ENCODE data around the gene PLBD2.
A peak's percentile ranks its signal among the peaks of the same experiment; 100 is the strongest.

The PLBD2 gene, protein sequence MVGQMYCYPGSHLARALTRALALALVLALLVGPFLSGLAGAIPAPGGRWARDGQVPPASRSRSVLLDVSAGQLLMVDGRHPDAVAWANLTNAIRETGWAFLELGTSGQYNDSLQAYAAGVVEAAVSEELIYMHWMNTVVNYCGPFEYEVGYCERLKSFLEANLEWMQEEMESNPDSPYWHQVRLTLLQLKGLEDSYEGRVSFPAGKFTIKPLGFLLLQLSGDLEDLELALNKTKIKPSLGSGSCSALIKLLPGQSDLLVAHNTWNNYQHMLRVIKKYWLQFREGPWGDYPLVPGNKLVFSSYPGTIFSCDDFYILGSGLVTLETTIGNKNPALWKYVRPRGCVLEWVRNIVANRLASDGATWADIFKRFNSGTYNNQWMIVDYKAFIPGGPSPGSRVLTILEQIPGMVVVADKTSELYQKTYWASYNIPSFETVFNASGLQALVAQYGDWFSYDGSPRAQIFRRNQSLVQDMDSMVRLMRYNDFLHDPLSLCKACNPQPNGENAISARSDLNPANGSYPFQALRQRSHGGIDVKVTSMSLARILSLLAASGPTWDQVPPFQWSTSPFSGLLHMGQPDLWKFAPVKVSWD

DNA sequence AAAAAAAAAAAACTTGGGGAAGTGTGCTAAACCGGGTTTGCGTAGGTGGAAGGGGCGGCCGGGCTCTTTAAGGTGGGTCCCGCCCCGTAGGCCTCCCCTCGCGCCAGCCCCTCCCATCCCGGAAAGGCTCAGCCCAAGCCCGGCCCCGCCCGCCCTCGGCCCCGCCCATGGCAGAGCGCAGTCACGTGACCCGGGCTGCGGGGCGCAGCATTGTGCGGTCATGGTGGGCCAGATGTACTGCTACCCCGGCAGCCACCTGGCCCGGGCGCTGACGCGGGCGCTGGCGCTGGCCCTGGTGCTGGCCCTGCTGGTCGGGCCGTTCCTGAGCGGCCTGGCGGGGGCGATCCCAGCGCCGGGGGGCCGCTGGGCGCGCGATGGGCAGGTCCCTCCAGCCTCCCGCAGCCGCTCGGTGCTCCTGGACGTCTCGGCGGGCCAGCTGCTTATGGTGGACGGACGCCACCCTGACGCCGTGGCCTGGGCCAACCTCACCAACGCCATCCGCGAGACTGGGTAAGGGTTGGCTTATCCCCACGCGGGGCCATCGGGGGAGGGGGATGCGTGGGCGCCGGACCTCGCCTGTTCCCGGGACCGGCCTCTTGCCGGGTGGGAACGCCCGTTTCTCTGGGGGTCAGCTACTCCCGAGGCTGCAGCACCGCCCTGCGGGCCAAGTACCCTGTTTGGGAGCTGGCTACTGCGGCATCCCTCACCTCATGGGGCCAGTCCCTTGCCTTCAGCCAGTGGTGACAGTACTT, at the start of gene PLBD2:
TSS of gene PLBD2 (plus strand) at position 207 of the 752 bp plus-strand sequence. CDS start at position 221, 14 bp downstream.
- DNase-seq = peak; percentile 43 to 97 (median 91)

DNA sequence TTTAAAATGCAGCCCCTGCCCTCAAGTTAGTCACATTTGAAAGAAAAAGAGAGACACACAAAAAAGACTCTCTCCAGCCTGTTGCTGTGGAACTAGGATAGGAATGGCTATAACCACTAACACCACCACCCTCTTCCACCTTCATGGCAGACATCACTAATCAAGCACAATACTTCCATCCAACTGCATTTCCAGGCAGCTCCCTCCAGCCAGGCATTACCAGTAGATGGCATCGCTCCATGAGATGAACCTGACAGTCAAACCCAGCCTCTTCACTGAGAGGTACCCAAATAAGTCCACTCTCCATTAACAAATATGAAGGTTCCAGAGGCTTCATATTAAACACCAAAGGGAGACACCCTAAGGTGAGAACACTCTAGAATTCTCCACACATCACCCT, 47.9 kb upstream of the PLBD2 start:
- no peak for DNase-seq

DNA sequence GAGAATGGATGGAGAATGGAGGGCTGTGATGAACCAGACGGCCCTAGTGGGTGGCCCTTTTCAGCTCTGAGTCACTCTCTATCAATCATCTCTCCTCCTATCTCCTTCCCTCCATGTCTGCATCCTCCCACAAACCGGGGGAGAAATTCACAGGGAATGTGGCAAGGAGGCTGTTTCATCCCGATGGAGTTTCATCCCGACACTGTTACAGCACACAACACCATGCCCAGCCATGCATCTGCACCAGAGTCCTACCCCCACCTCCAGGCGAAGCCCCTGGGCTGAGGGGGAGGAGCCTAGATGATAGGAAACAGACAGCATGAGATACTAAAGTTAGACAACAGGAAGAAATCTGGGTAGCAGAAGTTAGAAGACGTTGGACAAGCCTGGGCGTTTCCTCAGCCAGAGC, 44.3 kb upstream of the PLBD2 start:
- DNase-seq = peak in 2 of 58 donors; percentile 16 to 31

DNA sequence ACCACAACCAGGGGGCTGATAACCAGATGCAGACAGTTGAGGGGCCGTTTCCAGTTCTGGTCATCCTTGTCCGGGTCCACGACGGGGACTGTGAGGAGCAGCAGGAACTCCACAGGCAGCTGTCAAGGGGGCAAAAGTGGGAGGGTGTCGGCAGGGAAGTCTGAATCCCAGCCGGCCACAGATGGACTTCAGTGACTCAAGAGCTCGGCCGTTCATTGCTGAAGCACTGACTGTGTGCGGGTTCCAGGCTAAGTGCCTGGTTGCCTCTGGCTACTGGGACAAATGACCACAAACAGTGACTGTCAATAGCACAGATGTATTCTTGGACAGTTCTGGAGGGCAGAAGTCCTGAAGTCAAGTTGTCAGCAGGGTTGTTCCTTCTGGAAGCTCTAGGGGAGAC, 43.0 kb upstream of the PLBD2 start:
- DNase-seq = no peak

DNA sequence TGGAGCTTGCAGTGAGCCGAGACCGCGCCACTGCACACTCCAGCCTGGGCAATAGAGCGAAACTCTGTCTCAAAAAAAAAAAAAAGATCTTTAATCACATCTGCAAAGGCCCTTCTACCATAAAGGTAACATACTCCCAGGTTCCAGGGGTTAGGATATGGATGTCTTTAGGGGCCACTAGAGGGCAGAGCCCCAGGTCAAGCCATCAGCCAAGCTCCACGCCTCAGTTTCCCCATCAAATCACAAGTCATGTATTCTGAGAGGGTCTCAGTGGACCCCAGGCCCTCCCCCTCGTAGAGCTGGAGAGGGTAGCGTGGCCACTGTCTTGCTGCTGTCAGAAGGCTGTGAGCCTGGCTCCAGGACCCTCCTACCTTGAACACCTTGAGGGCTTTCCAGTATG, 42.2 kb upstream of the PLBD2 start:
- no peak for DNase-seq

DNA sequence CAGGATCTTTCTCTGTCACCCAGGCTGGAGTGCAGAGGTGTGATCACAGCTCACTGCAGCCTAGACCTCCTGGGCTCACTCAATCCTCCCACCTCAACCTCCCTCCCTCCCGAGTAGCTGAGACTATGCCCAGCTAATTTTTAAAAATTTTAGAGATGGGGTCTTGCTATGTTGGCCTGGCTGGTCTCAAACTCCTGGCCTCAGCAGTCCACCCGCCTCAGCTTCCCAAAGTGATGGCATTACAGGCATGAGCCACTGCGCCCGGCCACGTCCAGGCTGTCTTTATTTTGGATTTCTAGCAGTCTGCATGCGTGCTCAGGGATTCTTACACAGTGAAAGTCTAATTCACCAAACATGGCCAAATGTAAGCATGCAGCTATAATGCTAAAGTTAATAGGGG, 41.3 kb upstream of the PLBD2 start:
- DNase-seq = no peak

DNA sequence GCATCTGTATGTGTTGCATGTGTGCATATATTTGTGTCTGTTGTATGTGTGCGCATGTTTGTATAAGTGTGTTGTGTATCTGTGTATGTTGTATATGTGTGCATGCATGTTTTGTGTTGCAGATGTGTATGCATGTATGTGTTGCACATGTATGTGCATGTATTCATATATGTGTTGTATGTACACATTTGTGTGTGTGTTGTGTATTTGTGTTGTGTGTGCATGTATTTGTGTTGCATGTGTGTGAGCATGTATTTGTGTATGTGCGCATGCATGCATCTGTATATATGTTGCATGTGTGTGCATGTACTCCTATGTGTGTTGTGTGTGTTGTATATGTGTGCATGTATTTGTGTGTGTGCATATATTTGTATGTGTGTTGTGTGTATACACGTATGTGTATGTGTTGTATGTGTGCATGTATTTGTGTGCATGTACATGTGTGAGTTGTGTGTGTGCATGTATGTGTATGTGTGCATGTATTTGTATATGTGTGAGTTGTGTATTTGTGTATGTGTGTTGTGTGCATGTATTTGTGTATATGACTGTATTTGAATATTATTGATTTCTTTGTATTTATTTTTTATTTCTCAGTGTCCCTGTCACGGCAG, 40.2 kb upstream of the PLBD2 start:
- no peak for DNase-seq

DNA sequence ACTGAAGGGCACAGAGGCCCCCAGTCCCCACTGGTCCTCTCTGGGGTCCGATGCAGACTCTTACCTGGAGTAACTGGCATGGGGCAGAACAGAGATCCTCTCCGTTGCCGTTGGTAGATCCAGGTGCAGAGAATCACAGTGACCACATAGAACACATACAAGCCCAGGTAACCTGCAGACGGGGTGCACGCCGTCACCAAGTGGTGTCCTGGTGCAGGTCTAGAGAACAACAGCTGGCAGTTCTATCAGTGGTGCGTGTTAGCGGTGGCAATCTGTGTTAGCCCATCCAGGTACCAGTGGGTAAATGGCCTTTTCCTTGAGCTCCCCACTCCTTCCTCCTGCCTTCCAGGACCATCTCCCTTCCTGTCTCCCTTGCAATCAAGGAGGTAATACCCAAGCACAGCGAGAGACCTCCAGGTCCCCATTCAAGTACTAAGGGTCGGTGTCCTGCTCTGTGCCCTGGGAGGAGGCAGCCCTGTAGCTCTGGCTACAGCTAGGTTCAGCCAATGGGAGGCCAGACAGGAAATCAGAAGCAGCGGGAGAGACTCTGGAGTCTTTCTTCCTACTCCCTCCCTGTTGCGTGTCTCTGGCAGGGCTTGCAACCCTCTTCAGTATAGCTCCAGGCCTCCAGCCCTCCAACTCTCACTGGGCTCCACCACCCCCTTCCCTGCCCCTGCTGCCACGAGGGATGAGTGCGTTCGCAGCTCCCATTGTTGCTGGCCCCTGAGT, 39.3 kb upstream of the PLBD2 start:
- no peak for DNase-seq

DNA sequence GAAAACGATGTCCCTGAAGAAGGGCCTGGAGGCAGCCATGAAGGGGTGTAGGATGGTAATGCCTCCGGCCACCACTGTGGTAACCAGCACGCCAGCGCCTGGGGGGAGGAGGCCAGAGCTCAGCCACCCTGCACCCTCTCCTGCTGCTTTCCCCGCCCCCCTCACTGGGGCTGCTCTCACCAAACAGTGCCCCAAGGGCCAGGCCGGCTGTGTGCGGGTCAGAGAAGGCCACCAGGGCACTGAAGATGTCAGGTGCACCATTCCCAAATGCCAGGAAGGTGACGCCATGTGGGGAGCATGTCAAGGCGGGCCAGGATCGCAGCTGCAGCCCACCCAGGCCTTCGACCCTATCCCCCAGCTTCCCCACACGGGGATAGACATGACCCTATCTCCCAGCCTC, 38.0 kb upstream of the PLBD2 start:
- no peak for DNase-seq

DNA sequence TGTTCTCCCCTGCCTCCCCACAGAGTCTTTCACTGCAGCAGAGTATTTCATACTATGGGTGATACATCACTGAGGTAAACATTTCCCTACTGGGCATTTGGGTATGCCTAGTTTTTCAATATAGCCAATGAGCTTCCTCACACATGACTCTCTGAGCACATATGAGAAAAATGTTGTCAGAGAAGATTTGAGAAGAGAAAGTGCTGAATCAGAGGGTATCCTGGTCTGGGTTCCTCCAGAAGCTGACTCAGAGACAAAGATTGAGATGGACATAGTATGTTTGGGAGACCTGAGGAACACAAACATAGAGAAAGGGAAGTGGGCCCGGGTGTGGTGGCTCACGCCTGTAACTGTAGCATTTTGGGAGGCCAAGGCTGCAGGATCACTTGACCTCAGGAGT, 36.0 kb upstream of the PLBD2 start:
- DNase-seq = no peak

DNA sequence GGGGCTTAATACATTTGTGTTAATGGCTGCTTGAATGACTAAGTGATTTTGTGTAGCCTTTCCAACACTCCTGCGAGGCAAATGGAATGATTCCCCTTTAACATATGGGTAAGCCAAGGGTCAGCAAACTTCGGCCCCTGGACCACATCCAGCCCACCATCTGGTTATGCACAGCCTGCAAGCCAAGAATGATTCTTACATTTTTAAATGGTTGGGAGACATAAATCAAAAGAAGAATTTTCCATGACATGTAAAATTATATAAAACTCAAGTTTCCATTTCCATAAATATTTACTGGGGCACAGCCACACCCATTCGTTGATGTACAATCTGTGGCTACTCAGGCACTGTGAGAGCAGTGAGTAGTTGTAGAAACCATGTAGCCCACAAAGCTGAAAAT, 32.5 kb upstream of the PLBD2 start:
- no peak for DNase-seq

DNA sequence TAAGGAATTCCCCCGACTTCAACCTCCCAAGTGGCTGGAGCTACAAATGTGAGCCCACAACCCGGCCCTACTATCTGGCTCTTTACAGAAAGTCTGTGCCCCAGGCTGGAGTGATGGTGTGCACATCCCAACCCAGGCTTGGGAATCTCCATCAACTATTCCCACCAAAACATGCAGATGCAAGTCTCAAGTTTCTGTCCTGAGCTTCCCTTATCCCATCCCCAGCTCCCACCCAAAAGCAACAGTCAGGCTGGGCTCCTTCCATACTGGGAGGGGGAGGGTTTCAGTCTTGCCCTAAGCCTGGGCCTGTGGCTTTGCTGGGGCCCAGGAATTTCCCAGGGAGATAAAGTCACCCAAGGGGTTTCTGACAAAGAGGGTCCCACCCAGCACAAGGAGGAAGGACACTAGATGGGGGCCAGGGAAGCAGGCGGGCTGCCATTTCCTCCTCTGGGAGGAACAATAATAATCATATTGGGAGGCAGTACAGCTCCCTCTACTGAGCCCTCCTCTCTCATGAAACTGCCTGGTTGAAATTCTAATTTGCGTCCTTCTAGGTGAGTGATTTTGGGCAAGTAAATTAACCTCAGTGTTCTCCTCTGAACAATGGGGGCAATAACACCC, 31.5 kb upstream of the PLBD2 start:
- DNase-seq = no peak

DNA sequence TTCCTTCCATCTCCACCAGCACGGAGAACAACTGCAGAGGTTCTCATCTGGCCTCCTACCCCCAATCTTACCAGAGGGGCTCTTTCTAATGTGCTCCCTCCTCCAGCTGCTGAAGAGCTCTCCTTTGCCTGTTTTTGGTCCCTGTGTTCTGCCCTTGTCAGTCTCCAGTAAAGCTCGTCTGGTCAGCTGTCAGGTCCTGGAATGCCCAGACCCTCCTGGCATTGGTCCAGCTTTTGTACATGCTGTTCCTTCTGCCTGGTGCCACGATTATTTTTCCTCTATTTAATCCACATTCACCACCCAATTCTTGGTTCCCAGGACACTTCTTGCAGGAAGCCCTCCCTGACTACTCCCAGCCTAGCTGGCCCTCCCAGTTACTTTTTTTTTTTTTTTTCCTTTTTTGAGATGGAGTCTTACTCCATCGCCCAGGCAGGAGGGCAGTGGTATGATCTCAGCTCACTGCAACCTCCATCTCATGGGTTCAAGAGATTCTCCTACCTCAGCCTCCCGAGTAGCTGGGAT, 30.0 kb upstream of the PLBD2 start:
- no peak for DNase-seq

DNA sequence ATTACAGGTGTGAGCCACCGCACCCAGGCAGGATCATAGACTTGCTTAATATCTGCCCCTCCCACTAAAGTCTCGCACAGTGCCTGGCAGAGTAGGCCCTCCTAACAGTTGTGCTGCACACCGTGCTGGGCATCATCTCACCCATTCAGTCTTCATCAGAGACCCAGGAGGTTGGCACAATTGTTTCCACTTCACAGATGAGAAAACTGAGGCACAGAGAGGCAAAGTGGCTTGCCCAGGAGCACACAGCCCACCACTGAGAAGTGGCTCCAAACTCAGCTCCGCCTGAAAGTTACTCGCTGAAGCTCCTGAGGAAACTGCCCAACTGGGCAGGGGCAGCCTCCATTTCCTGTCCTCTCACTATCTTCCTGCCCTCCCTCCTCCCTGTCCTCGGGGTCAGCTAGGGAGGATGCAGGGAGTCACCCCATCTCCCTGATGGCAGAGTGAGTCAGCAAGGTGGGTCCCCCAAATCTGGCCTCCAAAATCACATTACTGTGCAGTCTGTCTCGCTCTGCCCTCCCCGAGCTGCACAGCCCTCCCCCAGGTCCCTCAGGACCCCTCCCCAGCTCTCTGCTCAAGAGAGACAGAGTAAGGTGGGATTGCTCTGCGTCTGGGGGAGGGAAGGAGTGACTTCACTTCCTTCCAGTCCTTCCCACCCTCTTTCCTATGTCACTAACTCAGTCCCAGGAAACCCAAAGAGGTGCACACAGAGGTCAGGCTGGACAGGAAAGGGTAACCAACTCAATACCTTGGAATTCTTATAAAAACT, 29.2 kb upstream of the PLBD2 start:
- DNase-seq = no peak

DNA sequence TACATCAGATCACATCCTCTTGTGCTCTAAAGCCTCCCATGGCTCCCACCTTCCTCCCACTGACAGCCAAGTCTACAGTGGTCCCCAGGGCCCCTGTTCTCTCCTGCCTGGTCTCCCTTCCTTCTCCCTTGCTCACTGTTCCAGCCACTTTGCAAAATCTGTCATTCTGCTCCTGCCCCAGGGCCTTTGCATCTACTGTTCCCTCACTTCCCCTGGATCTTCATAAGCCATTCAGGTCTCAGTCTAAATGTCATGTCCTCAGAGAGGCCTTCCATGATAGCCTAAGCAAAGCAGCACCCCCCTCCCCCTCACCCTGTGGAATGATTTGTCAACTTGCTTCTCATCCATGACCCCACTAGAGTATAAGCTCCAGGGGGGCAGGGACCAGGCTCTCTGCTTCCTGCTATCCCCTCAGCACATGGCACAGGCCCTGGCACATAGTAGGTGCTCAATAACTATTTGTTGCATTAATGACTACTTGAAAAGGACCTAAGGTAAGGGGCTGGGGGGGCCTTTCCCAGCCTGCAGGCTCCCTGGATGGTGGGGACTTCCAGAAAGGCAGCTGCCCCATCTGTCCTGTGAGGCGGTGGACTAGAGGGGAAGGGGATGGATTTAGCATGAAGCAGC, 28.5 kb upstream of the PLBD2 start:
- DNase-seq = no peak

DNA sequence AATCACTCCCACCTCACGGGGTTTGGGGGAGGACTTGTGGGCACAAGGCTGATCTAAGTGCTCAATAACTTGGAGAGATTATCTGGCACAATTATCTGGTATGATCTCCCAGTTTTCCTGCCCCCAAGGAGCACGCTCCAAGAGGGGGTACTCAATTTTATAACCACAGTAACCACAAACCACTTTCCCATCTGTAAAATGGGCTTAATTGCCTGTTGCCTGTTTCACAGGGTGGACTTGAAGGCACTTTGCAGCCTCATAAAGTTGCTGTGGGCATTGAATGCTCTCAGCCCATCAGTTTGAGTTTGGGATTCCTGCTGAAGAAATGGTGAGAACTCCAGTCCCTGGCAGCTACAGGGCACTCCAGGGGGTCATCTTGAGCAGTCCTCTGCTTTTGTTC, 27.9 kb upstream of the PLBD2 start:
- no peak for DNase-seq

DNA sequence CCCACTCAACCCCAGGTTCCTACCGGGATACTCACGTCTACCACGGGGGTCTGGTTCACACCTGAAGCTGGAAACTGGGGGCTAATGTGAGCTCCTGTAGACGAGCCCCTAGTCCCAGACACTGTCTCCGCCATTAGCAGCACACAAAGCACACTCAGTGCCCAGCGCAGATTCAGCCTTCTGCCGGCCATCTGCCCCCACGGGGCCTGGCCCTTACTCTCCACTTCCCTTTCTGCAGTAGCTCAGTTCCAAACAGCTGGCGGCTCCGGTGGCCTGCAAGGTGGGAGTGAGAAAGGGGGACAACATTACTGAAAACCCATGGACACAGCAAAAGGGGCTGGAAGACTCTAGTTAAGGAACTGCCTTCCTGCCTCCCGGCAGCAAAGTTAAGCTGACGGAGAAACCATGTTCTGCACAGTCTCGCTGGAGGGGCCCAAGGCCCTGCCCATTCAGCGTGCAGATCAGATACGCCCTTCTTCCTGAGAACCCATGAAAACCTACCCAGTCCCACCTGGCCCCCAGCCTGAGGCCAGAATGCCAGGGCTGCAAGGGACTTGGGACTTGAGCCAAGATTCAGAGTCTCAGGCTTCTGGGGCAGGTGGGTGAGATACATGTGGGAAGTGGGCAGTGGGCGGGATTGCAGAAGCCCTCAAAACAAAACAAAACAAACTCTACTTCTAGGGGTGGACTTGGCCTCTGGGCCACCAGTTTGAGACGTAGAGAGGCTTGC, 25.5 kb upstream of the PLBD2 start:
- peak in 1 of 58 donors; percentile 10 for DNase-seq

DNA sequence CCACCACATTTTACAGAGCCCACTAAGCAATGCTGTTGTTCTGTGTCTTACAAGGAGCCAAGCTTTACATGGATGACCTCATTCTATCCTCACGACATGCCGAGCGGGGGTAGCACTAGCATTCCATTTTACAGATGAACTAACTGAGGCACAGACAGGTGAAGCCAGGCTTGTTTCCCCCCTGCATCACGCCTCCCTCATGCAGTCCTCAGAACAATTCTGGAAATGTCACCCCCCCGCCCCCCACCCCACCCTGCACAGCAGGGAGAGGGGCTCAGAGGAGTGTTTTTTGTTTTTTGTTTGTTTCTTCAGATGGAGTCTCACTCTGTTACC, 25.0 kb upstream of the PLBD2 start:
- no peak for DNase-seq
